Astrocyte of the spinal cord (primary cell): ENCODE data around the gene WNK2.

Experiments used
- DNase-seq: peaks from one replicate; pipeline ENCODE4 v3.0.0; 2011; ENCODE audit warnings: low read depth, low spot score
- H3K4me3 ChIP-seq: 2 replicates; pipeline ENCODE4 v1.5.1; 2011; ENCODE audit warnings: low read depth, mild to moderate bottlenecking, low read length, moderate library complexity
- CTCF ChIP-seq: IDR thresholded peaks from 2 replicates; pipeline ENCODE4 v1.5.1; 2012; ENCODE audit warnings: low read depth, mild to moderate bottlenecking, low read length, inconsistent platforms
- in situ Hi-C: cut with HindIII; loops from 2 replicates; pipeline ENCODE4 v1.10.0; 2017; ENCODE audit warnings: low sequenced_read_pairs

The WNK2 gene

GRCh38 chr9:93264338-93265125 is 80.6 kb downstream of the WNK2 start:
- in situ Hi-C loops, result no loop called here
- TF ChIP-seq CTCF, result no peak
- DNase-seq, result no peak
- H3K4me3 ChIP-seq, result no peak overlapping the region

- no peak for DNase-seq
- H3K4me3 ChIP-seq, result no peak overlapping the region
- in situ Hi-C loops, result no loop called here
- no peak for TF ChIP-seq CTCF
These were observed 81.5 kb downstream of the WNK2 start for GRCh38 chr9:93265301-93265971.

GRCh38 chr9:93265972-93266371 is 82.0 kb downstream of the WNK2 start:
- no peak for DNase-seq
- no peak overlapping the region for H3K4me3 ChIP-seq
- no peak for TF ChIP-seq CTCF
- in situ Hi-C loops, result no loop called here

GRCh38 chr9:93266521-93267001 is 82.6 kb downstream of the WNK2 start:
- TF ChIP-seq CTCF, result no peak
- in situ Hi-C loops, result no loop called here
- DNase-seq, result no peak
- no peak overlapping the region for H3K4me3 ChIP-seq

- no peak for DNase-seq
- TF ChIP-seq CTCF, result no peak
- in situ Hi-C loops, result no loop called here
- H3K4me3 ChIP-seq, result no peak overlapping the region
These were observed 83.2 kb downstream of the WNK2 start for GRCh38 chr9:93267091-93267541.

- in situ Hi-C loops, result no loop called here
- no peak overlapping the region for H3K4me3 ChIP-seq
- no peak for DNase-seq
- no peak for TF ChIP-seq CTCF
These were observed 84.0 kb downstream of the WNK2 start for GRCh38 chr9:93267681-93268505.
